ENCODE measurements around the gene NAIF1.
A peak's percentile ranks its signal among the peaks of the same experiment; 100 is the strongest.
"Not testable (repeated sequence)": the region's sequence is repeated elsewhere in the genome, so short reads cannot be mapped to it uniquely, and the experiment has no call there.

NAIF1 gene

GRCh38 chr9:128084746-128085145, 17.6 kb upstream of the NAIF1 start:
- DNase-seq (no peak), ATAC-seq (no peak)

- ATAC-seq (peak; percentile 54), DNase-seq (no peak)
These were observed 15.0 kb upstream of the NAIF1 start for GRCh38 chr9:128082151-128082550.

DNA sequence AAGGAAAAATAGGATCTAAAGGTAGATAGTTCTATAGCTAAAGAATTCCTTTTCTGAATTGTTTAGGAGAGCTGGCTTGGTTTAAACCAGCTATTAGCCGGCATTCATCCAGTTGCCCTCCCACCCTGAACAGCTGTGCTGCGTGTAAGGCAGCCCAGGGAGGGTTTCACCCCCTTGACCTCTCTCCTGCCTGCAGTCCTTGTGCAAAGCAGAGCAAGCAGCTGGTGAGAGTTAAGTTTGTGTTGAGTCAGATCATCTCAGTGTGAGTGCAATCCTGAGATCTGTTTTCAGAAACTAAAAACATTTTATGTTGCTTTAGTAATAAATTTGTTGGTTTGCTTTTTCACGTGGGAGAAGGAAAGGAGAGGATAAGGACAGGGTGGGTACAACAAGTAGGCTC, 13.9 kb upstream of the NAIF1 start:
- ATAC-seq (no peak), DNase-seq (no peak)

DNA sequence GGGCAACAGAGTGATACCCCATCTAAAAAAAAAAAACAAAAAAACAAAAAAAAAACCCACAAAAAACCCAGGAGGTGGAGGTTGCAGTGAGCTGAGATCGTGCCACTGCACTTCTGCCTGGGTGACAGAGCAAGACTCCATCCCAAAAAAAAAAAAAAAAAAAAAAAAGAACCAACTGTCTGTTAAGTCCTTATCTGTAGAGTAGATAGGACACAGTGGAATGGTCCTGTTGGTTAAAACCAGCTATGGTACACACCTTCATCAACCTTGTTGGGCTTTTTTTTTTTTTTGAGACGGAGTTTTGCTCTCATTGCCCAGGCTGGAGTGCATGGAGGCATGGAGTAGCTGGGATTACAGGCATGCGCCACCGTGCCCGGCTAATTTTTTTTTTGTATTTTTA, 13.1 kb upstream of the NAIF1 start:
- ATAC-seq (no peak), DNase-seq (no peak)

- ATAC-seq (no peak), DNase-seq (no peak)
These were observed 11.6 kb upstream of the NAIF1 start for GRCh38 chr9:128078504-128079434.

DNA sequence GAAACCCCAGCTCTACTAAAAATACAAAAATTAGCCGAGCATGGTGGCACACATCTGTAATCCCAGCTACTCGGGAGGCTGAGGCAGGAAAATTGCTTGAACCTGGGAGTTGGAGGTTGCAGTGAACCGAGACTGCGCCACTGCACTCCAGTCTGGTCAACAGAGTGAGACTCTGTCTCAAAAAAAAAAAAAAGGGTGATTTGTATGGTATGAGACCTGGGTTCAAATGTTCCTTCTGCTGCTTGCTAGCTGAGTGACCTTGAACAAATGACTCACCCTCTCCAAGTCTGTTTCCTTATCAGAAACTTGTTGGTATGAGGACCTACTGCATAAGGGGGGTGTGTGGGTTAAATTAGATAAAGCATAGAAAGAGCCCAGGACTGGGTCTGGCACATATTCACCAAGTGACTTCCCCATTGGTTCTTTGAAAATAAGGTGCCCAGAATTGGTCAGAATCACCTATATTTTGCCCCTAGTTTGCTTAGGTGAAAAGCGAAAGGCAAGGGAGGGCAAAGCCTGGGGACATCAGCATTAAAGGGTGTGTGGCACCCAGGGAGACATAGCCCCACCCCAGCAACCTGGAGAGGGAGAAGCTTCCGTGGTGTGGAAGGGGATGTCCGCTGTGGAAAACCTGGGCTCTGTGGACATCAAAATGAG, 10.9 kb upstream of the NAIF1 start:
- DNase-seq (no peak), ATAC-seq (peak; percentile 42)

DNA sequence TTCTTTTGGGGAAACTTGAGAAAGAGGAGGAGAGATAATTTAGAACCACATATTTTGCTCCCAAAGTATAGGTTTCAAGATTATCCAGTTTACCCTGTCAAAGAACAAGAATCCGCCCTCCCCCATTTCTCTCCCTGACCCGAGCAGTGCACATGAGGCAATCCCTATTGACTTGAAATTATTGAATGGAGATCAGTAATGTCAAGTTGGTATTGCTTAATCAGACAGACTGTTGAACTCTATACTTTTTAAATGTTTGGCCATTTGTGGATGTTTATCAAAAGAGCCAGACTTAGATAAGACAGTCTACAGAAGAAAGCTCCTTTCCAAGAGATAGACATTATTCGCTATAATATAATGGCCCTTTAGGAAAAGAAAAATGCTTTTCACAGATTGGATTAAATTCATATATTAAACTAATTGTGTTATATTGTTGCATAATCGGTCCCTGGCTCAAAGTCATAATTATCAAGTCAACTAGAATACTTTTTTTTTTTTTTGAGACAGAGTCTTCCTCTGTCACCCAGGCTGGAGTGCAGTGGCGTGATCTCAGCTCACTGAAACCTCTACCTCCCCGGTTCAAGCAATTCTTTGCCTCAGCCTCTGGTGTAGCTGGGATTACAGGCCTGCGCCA, 6.2 kb upstream of the NAIF1 start:
- no peak for ATAC-seq
- no peak for DNase-seq

DNA sequence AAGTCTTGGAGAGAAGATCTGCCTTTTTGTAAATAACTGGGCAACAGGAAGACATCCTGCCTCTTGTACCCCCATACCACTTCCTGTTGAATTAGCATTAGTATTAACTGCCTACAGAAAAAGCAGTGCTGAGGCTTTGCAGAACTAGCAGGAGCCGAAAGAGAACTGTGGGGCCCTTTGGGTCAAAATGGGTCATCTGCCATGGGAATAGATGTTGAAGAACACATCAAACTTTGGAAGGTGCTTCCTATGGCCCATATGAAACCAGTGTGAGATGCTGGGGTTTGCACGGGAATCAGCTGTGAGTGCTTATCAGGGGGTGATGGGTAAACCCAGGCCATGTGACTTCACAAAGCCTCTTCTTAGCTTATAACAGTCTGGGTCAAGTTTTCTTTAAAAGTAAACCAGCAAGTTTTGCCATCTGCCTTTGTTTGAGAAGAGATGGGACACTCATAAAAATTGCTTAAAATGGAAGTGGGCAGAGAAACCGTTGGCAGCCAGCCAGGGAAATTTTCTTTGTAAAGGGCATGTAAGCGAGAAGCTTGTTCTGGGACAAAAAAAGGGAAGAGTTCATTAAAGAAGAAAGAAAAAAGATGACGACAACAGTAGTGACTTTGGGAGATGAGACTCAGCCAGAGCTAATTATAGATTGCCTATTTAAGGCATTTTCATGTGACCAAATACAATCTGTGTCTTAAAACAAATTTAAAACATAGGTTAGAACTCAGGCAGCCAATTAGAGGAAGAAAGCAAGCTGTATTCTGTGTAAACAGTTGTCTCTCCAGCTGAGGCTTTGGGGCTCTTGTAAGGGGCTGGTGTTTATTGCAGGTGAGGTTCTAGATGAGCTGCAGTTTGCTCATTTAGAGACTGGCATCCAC, 5.3 kb upstream of the NAIF1 start:
- peak; percentile 76 for DNase-seq

GRCh38 chr9:128071475-128071874, 4.4 kb upstream of the NAIF1 start:
- DNase-seq: not testable (repeated sequence)

More for the DNA sequence above, 5.3 kb upstream of the NAIF1 start:
- ATAC-seq: no peak

DNA sequence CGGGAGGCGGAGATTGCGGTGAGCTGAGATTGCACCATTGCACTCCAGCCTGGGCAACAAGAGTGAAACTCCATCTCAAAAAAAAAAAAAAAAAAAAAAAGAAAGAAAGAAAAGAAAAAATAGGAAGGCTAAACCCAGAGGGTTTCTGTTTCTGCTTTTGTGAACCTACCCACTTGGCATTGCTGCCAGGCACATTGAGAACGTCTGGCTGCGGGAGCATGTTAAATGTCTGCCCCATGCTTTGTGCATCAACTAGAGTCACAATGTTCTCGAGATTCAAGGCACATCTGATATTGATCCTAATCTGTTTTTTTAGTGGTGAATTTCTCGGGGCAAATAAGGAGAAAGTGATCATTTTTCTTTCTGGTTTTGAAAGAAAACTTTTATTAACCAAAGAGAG, 3.8 kb upstream of the NAIF1 start:
- DNase-seq: no peak
- ATAC-seq: no peak

More at GRCh38 chr9:128071475-128071874, 4.4 kb upstream of the NAIF1 start:
- ATAC-seq: not testable (repeated sequence)

- peak; percentile 2 for ATAC-seq
- peak; percentile 58 for DNase-seq
These were observed 1.5 kb upstream of the NAIF1 start for GRCh38 chr9:128068386-128069205.

GRCh38 chr9:128067645-128068385, 695 bp upstream of the NAIF1 start, which contains the start of gene SLC25A25:
TSS of gene SLC25A25 (plus strand) at chr9:128068232. CDS start at chr9:128068320, 88 bp downstream.
- peak; percentile 100 for DNase-seq
- peak; percentile 88 for ATAC-seq

DNA sequence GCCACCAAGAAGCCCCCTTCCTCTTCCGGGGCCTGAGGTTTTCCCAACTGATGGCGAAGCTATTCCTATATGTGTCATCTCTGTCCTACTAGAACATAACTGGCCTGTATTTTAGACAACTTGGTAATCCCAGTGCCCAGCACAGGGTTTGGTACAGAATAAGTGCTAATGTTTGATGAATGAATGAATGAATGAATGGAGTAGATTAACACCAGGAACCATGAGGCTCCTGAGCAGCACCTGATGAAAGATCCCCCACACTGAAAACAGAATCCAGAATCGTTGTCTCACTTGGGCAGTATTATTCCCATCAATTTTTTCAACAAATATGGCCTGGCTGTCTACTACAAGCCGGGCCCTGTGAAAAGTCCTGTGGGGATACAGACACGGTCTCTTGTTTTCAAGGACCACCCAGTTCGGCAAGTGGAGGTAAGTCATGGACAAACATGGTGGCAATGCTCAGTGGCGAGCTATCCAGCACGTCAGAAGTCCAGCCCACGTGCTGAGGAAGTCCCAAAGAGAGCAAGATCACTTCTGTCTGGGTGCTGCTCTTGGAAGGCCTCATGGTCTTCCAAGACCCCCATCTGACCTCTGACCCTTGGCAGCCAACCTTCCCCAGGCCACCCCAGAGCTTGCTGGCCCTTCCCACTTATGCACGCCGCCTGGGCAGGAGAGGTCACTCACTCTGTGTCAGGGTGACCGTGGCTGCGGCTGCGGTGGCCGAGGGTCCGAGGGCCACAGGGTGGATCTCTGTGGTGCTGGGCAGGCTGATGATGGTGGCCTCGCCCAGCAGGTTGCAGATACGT, 1.0 kb downstream of the NAIF1 start:
- DNase-seq (no peak), ATAC-seq (no peak)

GRCh38 chr9:128062846-128063831, 4.0 kb downstream of the NAIF1 start:
- ATAC-seq: no peak
- DNase-seq: no peak

DNA sequence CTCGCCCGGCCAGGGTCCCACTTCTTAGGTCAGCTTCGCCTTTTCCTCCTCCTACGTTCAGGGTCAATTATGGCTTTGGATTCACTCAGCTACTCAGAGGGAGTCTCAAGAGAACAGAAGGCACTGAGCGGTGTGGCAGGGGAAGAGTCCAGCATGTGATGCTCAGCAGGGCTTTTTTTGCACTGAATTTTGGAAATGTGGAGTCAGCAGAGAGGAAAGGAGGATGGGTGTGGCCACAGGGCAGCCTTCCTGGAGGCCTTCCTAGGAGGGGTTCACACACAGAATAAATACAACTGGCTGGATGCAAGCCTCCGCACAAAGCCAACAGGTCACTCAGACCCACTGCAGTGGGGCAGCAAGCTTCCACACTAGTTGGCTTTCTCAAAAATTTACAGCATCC, 4.8 kb downstream of the NAIF1 start:
- ATAC-seq (no peak), DNase-seq (no peak)

DNA sequence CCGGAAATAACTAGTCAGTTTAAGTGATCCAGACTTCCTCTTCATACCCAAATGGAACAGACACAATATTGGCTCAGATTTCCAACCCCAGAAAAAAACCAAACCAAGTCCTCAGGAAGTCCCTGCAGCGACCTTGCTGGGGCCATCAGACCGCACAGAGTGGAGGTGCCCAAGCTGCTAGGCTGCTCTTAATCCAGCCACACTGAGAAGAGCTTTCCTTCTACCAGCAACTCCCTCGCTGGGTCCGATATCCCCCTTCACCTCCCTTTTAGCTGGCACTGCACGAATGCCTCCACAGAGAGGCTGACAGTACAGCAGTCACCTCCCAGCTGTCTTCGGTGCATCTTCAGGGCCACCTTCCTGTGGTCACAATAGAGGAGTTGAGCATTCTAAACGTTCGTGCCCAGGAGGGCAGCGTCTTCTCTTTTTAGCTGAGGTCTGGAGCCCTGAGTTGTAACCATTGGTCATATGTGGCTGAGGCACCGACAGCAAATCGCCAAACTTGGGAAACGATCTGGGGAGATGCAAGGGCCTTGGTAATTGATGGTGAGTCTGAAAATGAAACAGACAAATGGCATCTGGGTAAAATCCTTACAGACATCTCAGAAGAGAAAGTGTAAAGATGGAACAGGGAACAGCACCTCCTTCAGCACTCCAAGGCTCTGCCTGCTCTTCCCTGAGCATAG, 5.7 kb downstream of the NAIF1 start:
- ATAC-seq: no peak

GRCh38 chr9:128059365-128059983, 7.6 kb downstream of the NAIF1 start:
- DNase-seq (no peak), ATAC-seq (no peak)

More for the DNA sequence above, 5.7 kb downstream of the NAIF1 start:
- no peak for DNase-seq
